Neutrophil (primary cell): ENCODE results near the gene KCNQ4.
A peak's percentile ranks its signal among the peaks of the same experiment; 100 is the strongest.

Experiments used
- H3K27ac ChIP-seq: fragments of 200-600 bp; sonication (generic); 2 replicates; pipeline ENCODE4 v1.5.1; 2016; ENCODE audit warnings: mild to moderate bottlenecking, moderate library complexity
- H3K27me3 ChIP-seq: fragments of 200-600 bp; sonication (generic); 2 replicates; pipeline ENCODE4 v1.6.0; 2016; ENCODE audit warnings: mild to moderate bottlenecking
- H3K36me3 ChIP-seq: fragments of 200-600 bp; sonication (generic); 2 replicates; pipeline ENCODE4 v1.5.1; 2017
- H3K4me1 ChIP-seq, 2 experiments: fragments of 200-600 bp in 1 of 2; sonication (generic) in 1 of 2; 1 replicate in 1 of 2; 2 replicates in 1 of 2; pipeline versions ENCODE4 v1.5.1 to v1.6.1; 2013 to 2016; ENCODE audit warnings: low read depth in 1 of 2, low read length in 1 of 2, mild to moderate bottlenecking in 1 of 2, moderate library complexity in 1 of 2; ENCODE audit not compliant: control insufficient read depth in 1 of 2, insufficient read depth in 1 of 2
- H3K4me3 ChIP-seq, 2 experiments: fragments of 200-600 bp in 1 of 2; sonication (generic) in 1 of 2; 1 replicate in 1 of 2; 2 replicates in 1 of 2; pipeline ENCODE4 v1.5.1; 2013 to 2016; ENCODE audit warnings: low read depth in 1 of 2, low read length in 1 of 2, mild to moderate bottlenecking in 1 of 2, moderate library complexity in 1 of 2
- H3K9me3 ChIP-seq: fragments of 200-600 bp; sonication (generic); 2 replicates; pipeline ENCODE4 v1.5.1; 2016
- CTCF ChIP-seq: fragments of 200-600 bp; sonication (generic); IDR thresholded peaks from 2 replicates; pipeline ENCODE4 v1.5.1; 2016; ENCODE audit warnings: antibody characterized with exemption

The KCNQ4 gene

GRCh38 chr1:40757084-40757483, 26.5 kb upstream of the KCNQ4 start:
- H3K27me3 ChIP-seq, result no peaks in the 10 kb centered on the region
- no peaks in the 10 kb centered on the region for H3K9me3 ChIP-seq
- H3K36me3 ChIP-seq, result peaks cover 97% of the 10 kb centered on the region
- no peak overlapping the region for H3K27ac ChIP-seq
- TF ChIP-seq CTCF, result no peak
- no peak overlapping the region for H3K4me3 ChIP-seq
- no peaks in the 10 kb centered on the region for H3K4me1 ChIP-seq

- Histone ChIP-seq H3K27ac (no peak overlapping the region), H3K9me3 (no peaks in the 10 kb centered on the region), H3K4me1 (no peaks in the 10 kb centered on the region), H3K27me3 (no peaks in the 10 kb centered on the region), H3K4me3 (no peak overlapping the region), H3K36me3 (peaks cover 100% of the 10 kb centered on the region)
- no peak for TF ChIP-seq CTCF
These were observed 25.6 kb upstream of the KCNQ4 start for GRCh38 chr1:40758004-40758403.

- Histone ChIP-seq H3K27ac (no peak overlapping the region), H3K4me3 (no peak overlapping the region), H3K27me3 (no peaks in the 10 kb centered on the region), H3K4me1 (no peaks in the 10 kb centered on the region), H3K36me3 (peaks cover 100% of the 10 kb centered on the region), H3K9me3 (no peaks in the 10 kb centered on the region)
- TF ChIP-seq CTCF, result no peak
These were observed 24.8 kb upstream of the KCNQ4 start for GRCh38 chr1:40758578-40759343.

- H3K36me3 ChIP-seq, result peaks cover 100% of the 10 kb centered on the region
These were observed 22.6 kb upstream of the KCNQ4 start for GRCh38 chr1:40760984-40761383.

GRCh38 chr1:40762144-40762923, 21.3 kb upstream of the KCNQ4 start:
- Histone ChIP-seq H3K4me3 (no peak overlapping the region), H3K9me3 (no peaks in the 10 kb centered on the region), H3K27me3 (no peaks in the 10 kb centered on the region), H3K4me1 (no peaks in the 10 kb centered on the region), H3K36me3 (peaks cover 100% of the 10 kb centered on the region), H3K27ac (peak overlapping the region; percentile 13)
- TF ChIP-seq CTCF, result no peak

More at GRCh38 chr1:40760984-40761383, 22.6 kb upstream of the KCNQ4 start:
- H3K27me3 ChIP-seq, result no peaks in the 10 kb centered on the region
- no peak for TF ChIP-seq CTCF
- H3K4me1 ChIP-seq, result no peaks in the 10 kb centered on the region
- H3K27ac ChIP-seq, result no peak overlapping the region
- H3K4me3 ChIP-seq, result no peak overlapping the region
- no peaks in the 10 kb centered on the region for H3K9me3 ChIP-seq
